ENCODE results near the gene TBC1D20.

GRCh38 chr20:427849-428657 lies 34.3 kb downstream of the TBC1D20 start:
- TF ChIP-seq POLR2AphosphoS5 (IDR thresholded peaks at IDR 0.05; ENCODE audit: low read depth, low read length) = no peak
- TF ChIP-seq, protein P1, sequence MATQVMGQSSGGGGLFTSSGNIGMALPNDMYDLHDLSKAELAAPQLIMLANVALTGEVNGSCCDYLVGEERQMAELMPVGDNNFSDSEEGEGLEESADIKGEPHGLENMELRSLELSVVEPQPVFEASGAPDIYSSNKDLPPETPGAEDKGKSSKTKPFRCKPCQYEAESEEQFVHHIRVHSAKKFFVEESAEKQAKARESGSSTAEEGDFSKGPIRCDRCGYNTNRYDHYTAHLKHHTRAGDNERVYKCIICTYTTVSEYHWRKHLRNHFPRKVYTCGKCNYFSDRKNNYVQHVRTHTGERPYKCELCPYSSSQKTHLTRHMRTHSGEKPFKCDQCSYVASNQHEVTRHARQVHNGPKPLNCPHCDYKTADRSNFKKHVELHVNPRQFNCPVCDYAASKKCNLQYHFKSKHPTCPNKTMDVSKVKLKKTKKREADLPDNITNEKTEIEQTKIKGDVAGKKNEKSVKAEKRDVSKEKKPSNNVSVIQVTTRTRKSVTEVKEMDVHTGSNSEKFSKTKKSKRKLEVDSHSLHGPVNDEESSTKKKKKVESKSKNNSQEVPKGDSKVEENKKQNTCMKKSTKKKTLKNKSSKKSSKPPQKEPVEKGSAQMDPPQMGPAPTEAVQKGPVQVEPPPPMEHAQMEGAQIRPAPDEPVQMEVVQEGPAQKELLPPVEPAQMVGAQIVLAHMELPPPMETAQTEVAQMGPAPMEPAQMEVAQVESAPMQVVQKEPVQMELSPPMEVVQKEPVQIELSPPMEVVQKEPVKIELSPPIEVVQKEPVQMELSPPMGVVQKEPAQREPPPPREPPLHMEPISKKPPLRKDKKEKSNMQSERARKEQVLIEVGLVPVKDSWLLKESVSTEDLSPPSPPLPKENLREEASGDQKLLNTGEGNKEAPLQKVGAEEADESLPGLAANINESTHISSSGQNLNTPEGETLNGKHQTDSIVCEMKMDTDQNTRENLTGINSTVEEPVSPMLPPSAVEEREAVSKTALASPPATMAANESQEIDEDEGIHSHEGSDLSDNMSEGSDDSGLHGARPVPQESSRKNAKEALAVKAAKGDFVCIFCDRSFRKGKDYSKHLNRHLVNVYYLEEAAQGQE (IDR thresholded peaks at IDR 0.05; ENCODE audit: insufficient read depth in 1 of 2, low read depth in 2 of 2, low read length in 2 of 2) = no peak

Measured in PFSK-1 (cell line).